Measurements from ENCODE around the gene PDE8B.

PDE8B gene

DNA sequence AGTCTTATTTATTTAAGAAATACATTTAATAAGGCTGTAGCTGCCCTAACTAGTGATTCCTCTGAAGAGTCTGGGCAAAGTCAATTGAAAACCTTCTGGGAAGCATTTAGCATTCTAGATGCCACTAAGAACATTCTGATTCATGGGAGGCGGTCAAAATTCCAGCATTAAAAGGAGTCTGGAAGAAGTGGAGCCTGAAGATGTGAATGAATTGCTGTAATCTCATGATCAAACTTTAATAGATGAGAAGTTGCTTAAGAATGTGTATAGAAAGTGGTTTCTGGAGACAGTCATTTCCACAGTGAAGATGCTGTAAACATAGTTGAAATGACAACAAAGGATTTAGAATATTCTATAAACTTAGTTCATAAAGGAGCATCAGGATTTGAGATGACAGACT lies 220.2 kb downstream of the PDE8B start:
- H3K27ac ChIP-seq (ENCODE audit: low read depth, low read length, poor library complexity, severe bottlenecking) = no peak overlapping the region
- H3K27me3 ChIP-seq (ENCODE audit: insufficient read depth, low read length) = no peaks in the 10 kb centered on the region
- no peak overlapping the region for H3K4me3 ChIP-seq (ENCODE audit: low read depth, low read length, poor library complexity, severe bottlenecking)
- no peak overlapping the region for H2AFZ ChIP-seq (ENCODE audit: low read length)
- H3K4me2 ChIP-seq (ENCODE audit: low read length) = no peak overlapping the region
- H4K20me1 ChIP-seq (ENCODE audit: insufficient read depth, low read length) = no peaks in the 10 kb centered on the region
- no peaks in the 10 kb centered on the region for H3F3A ChIP-seq (ENCODE audit: insufficient read depth, low read length)
- no peaks in the 10 kb centered on the region for H3K9me3 ChIP-seq (ENCODE audit: low read length)
- no peak for TF ChIP-seq EZH2 (IDR thresholded peaks at IDR 0.05; ENCODE audit: borderline replicate concordance, low read length)
- TF ChIP-seq, protein P1, sequence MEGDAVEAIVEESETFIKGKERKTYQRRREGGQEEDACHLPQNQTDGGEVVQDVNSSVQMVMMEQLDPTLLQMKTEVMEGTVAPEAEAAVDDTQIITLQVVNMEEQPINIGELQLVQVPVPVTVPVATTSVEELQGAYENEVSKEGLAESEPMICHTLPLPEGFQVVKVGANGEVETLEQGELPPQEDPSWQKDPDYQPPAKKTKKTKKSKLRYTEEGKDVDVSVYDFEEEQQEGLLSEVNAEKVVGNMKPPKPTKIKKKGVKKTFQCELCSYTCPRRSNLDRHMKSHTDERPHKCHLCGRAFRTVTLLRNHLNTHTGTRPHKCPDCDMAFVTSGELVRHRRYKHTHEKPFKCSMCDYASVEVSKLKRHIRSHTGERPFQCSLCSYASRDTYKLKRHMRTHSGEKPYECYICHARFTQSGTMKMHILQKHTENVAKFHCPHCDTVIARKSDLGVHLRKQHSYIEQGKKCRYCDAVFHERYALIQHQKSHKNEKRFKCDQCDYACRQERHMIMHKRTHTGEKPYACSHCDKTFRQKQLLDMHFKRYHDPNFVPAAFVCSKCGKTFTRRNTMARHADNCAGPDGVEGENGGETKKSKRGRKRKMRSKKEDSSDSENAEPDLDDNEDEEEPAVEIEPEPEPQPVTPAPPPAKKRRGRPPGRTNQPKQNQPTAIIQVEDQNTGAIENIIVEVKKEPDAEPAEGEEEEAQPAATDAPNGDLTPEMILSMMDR (IDR thresholded peaks at IDR 0.05; ENCODE audit: low read length) = no peak
- no peaks in the 10 kb centered on the region for H3K4me1 ChIP-seq (ENCODE audit: insufficient read depth, low read length, severe bottlenecking)
- no peaks in the 10 kb centered on the region for H3K9me2 ChIP-seq (ENCODE audit: low read depth, low read length)
- H3K9ac ChIP-seq (ENCODE audit: low read length) = no peak overlapping the region
- H3K36me3 ChIP-seq (ENCODE audit: insufficient read depth, low read length) = peaks cover 62% of the 10 kb centered on the region; the same call in 1 of the 2 replicates
- no peaks in the 10 kb centered on the region for H3K79me2 ChIP-seq (ENCODE audit: insufficient read depth, low read length)

DNA sequence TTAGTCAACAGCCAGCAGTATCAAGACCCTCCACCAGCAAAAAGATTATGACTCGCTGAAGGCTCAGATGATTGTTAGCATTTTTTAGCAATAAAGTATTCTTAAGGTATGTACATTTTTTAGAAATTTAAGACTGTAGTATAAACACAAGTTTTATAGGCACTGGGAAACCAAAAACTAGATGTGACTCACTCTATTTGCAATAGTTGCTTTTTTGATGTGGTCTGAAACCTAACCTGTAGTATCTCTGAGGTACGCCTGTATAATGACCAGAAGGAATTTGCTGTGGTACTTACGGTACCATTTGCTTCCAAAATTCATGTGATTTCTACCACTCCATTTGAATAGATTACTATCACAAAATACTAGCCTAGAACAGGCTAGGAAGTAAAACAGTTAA lies 220.8 kb downstream of the PDE8B start:
- Histone ChIP-seq H3K9me2 (ENCODE audit: low read depth, low read length) (no peaks in the 10 kb centered on the region), H4K20me1 (ENCODE audit: insufficient read depth, low read length) (no peaks in the 10 kb centered on the region), H3F3A (ENCODE audit: insufficient read depth, low read length) (no peaks in the 10 kb centered on the region), H3K36me3 (ENCODE audit: insufficient read depth, low read length) (peaks cover 68% of the 10 kb centered on the region; the same call in 1 of the 2 replicates), H3K27ac (ENCODE audit: low read depth, low read length, poor library complexity, severe bottlenecking) (no peak overlapping the region), H3K4me3 (ENCODE audit: low read depth, low read length, poor library complexity, severe bottlenecking) (no peak overlapping the region), H3K79me2 (ENCODE audit: insufficient read depth, low read length) (no peaks in the 10 kb centered on the region), H3K27me3 (ENCODE audit: insufficient read depth, low read length) (no peaks in the 10 kb centered on the region), H3K9me3 (ENCODE audit: low read length) (no peaks in the 10 kb centered on the region), H3K4me1 (ENCODE audit: insufficient read depth, low read length, severe bottlenecking) (no peaks in the 10 kb centered on the region), H3K9ac (ENCODE audit: low read length) (no peak overlapping the region), H2AFZ (ENCODE audit: low read length) (no peak overlapping the region), H3K4me2 (ENCODE audit: low read length) (no peak overlapping the region)
- TF ChIP-seq EZH2 (IDR thresholded peaks at IDR 0.05; ENCODE audit: borderline replicate concordance, low read length) = no peak
- TF ChIP-seq, protein P1 (IDR thresholded peaks at IDR 0.05; ENCODE audit: low read length) = no peak

DNA sequence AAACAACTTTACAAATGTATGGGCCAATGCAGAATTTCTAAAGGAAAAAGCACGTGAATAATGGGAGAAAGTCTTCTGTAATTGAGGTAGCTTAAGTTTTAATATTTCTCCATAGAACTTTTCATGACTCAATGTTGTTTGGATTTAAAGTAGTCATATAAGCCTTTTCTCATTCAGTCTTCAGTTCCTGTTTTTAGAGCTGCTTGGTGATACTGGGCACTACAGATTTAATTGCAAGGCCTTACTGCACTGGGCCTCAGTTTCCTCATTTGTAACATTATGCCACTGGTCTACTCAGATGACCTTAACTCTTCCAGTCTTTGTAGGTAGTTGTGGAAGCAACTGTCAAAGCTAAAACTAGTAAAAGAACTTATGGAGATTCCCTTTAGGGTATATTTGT lies 221.2 kb downstream of the PDE8B start:
- no peak overlapping the region for H3K9ac ChIP-seq (ENCODE audit: low read length)
- no peak overlapping the region for H3K27ac ChIP-seq (ENCODE audit: low read depth, low read length, poor library complexity, severe bottlenecking)
- H4K20me1 ChIP-seq (ENCODE audit: insufficient read depth, low read length) = no peaks in the 10 kb centered on the region
- no peak overlapping the region for H2AFZ ChIP-seq (ENCODE audit: low read length)
- no peaks in the 10 kb centered on the region for H3F3A ChIP-seq (ENCODE audit: insufficient read depth, low read length)
- H3K4me2 ChIP-seq (ENCODE audit: low read length) = no peak overlapping the region
- H3K4me1 ChIP-seq (ENCODE audit: insufficient read depth, low read length, severe bottlenecking) = no peaks in the 10 kb centered on the region
- no peaks in the 10 kb centered on the region for H3K79me2 ChIP-seq (ENCODE audit: insufficient read depth, low read length)
- no peak overlapping the region for H3K4me3 ChIP-seq (ENCODE audit: low read depth, low read length, poor library complexity, severe bottlenecking)
- H3K9me3 ChIP-seq (ENCODE audit: low read length) = no peaks in the 10 kb centered on the region
- peaks cover 70% of the 10 kb centered on the region; the same call in 1 of the 2 replicates for H3K36me3 ChIP-seq (ENCODE audit: insufficient read depth, low read length)
- H3K27me3 ChIP-seq (ENCODE audit: insufficient read depth, low read length) = no peaks in the 10 kb centered on the region
- no peaks in the 10 kb centered on the region for H3K9me2 ChIP-seq (ENCODE audit: low read depth, low read length)
- TF ChIP-seq EZH2 (IDR thresholded peaks at IDR 0.05; ENCODE audit: borderline replicate concordance, low read length) = no peak
- TF ChIP-seq, protein P1 (IDR thresholded peaks at IDR 0.05; ENCODE audit: low read length) = no peak
